Smooth muscle cell (in vitro differentiated cells): ENCODE measurements around the gene CFD. TPM values are rescaled to one million over a fixed set of nuclear protein-coding genes. Genes with fewer than 3 reads are reported as not detected.

Experiments
- DNase-seq: peaks from one replicate; lab custom pipeline; 2025; ENCODE audit not compliant: unreplicated experiment; lab: John Stamatoyannopoulos, UW
- H2AFZ ChIP-seq: fragments of 200-600 bp; sonication (generic); 2 replicates; pipeline ENCODE4 v1.6.0; 2016; ENCODE audit warnings: antibody characterized with exemption, low read depth, mild to moderate bottlenecking
- H3F3A ChIP-seq: fragments of 200-600 bp; sonication (generic); 2 replicates; pipeline ENCODE4 v1.6.0; 2017; ENCODE audit warnings: antibody characterized with exemption, low read depth
- H3K27ac ChIP-seq: fragments of 200-600 bp; sonication (generic); 2 replicates; pipeline ENCODE4 v1.5.1; 2016; ENCODE audit warnings: low read depth, mild to moderate bottlenecking
- H3K27me3 ChIP-seq: fragments of 200-600 bp; sonication (generic); 2 replicates; pipeline ENCODE4 v1.6.1; 2016; ENCODE audit warnings: low read depth, mild to moderate bottlenecking
- H3K36me3 ChIP-seq: fragments of 200-600 bp; sonication (generic); 2 replicates; pipeline ENCODE4 v1.5.1; 2016; ENCODE audit warnings: low read depth
- H3K4me1 ChIP-seq: fragments of 200-600 bp; sonication (generic); 2 replicates; pipeline ENCODE4 v1.5.1; 2016; ENCODE audit warnings: low read depth
- H3K4me2 ChIP-seq: fragments of 200-600 bp; sonication (generic); 2 replicates; pipeline ENCODE4 v1.6.0; 2016; ENCODE audit warnings: mild to moderate bottlenecking
- H3K4me3 ChIP-seq: fragments of 200-600 bp; sonication (generic); 2 replicates; pipeline ENCODE4 v1.5.1; 2016; ENCODE audit warnings: mild to moderate bottlenecking
- H3K79me2 ChIP-seq: fragments of 200-600 bp; sonication (generic); 2 replicates; pipeline ENCODE4 v1.6.0; 2016; ENCODE audit warnings: low read depth, mild to moderate bottlenecking
- H3K9ac ChIP-seq: fragments of 200-600 bp; sonication (generic); 2 replicates; pipeline ENCODE4 v1.6.0; 2016; ENCODE audit warnings: low read depth
- H3K9me3 ChIP-seq: fragments of 200-600 bp; sonication (generic); replicated peaks from 2 replicates; pipeline ENCODE4 v1.5.1; 2016; ENCODE audit warnings: low read depth
- H4K20me1 ChIP-seq: fragments of 200-600 bp; sonication (generic); 2 replicates; pipeline ENCODE4 v1.6.0; 2016; ENCODE audit warnings: low read depth
- CTCF ChIP-seq: fragments of 200-600 bp; sonication (generic); IDR thresholded peaks from 2 replicates; pipeline ENCODE4 v1.5.1; 2017; ENCODE audit warnings: borderline replicate concordance, mild to moderate bottlenecking, antibody characterized with exemption; ENCODE audit not compliant: insufficient read depth, poor library complexity, severe bottlenecking
- WGBS: methylation state at CpG from one replicate; pipeline ENCODE4 v1.1.7; 2016; ENCODE audit warnings: low lambda C conversion rate; 5-methylcytosine and 5-hydroxymethylcytosine counted together
- microRNA counts: library from miRNA; unstranded; fragments of <30 nt; microRNA quantifications from one replicate; lab custom pipeline; 2016
- microRNA-seq: library from miRNA; unstranded; fragments of <30 nt; microRNA quantifications from one replicate; pipeline ENCODE4, GENCODE V29; 2016; ENCODE audit warnings: borderline number of aligned reads
- polyA plus RNA-seq: library from polyadenylated mRNA; unstranded; fragments of >200 nt; fragmentation: Nextera tagmentation; extraction: Ambion mirVana; gene quantifications from 2 replicates; pipeline ENCODE4 v1.2.1, GENCODE V29; 2016
- small RNA-seq: library from RNA; depleted of rRNA; stranded (forward); fragments of <200 nt; gene quantifications from one replicate; pipeline ENCODE3, GENCODE V24; 2014
- total RNA-seq: library from RNA; depleted of rRNA; stranded (reverse); fragments of >200 nt; gene quantifications from 2 replicates; pipeline ENCODE4 v1.2.3, GENCODE V29; 2014

The CFD gene
- total and polyA plus RNA-seq, 2 experiments from 2014 or later = 0.34 TPM; not detected in 1

- peaks cover 43% of the 10 kb centered on the region for H4K20me1 ChIP-seq
- H3K36me3 ChIP-seq = no peaks in the 10 kb centered on the region
- peaks cover 9% of the 10 kb centered on the region for H3K27me3 ChIP-seq
- no peak for DNase-seq
- no peaks in the 10 kb centered on the region for H3K9me3 ChIP-seq
- H3K4me2 ChIP-seq = peak overlapping the region; percentile 94
- H3K27ac ChIP-seq = no peak overlapping the region
- H3K9ac ChIP-seq = peak overlapping the region; percentile 83
- H2AFZ ChIP-seq = no peak overlapping the region
- peaks cover 52% of the 10 kb centered on the region for H3K79me2 ChIP-seq
- H3K4me1 ChIP-seq = no peaks in the 10 kb centered on the region
- TF ChIP-seq CTCF = no peak
- WGBS = 12% methylated on average over 8 of the region's 69 CpGs
- H3F3A ChIP-seq = peaks cover 8% of the 10 kb centered on the region
- peak overlapping the region; percentile 78 for H3K4me3 ChIP-seq
These were observed 53.0 kb downstream of the CFD start for GRCh38 chr19:912181-913079.

MicroRNAs encoded within 50 kb of the gene (microRNA counts, 767-probe panel; counts per million panel counts)
- microRNA hsa-miR-3187-3p (lab: Ali Mortazavi, UCI) = 183 counts per million

Small RNA genes lying within 50 kb of the gene (microRNA-seq; reads per million reads assigned to microRNA genes)
- gene MIR3187 = 34.5 reads per million, percentile 41 among the genes with 10 or more reads in this experiment

Small RNA genes lying within 50 kb of the gene (small RNA-seq; reads per million reads assigned to genes)
- gene MIR3187 = not detected
- 0.32 reads per million, percentile 7 among the genes with 10 or more reads in this experiment for gene RNU6-9

Other genes with a start within 250 kb of the CFD start
- gene POLRMT, start 226.1 kb upstream of the CFD start, total RNA-seq = 15.2 and 23.8 TPM in 2 replicates
- gene POLRMT, start 226.1 kb upstream of the CFD start, polyA plus RNA-seq = 65.3 and 74.2 TPM in 2 replicates
- gene FGF22, start 219.8 kb upstream of the CFD start, total RNA-seq = not detected in 2 replicates
- gene FGF22, start 219.8 kb upstream of the CFD start, polyA plus RNA-seq = 0.18 TPM in 2 replicates
- 19.8 and 24.6 TPM in 2 replicates for gene RNF126, start 196.4 kb upstream of the CFD start, total RNA-seq
- 55.7 and 60.4 TPM in 2 replicates for gene RNF126, start 196.4 kb upstream of the CFD start, polyA plus RNA-seq
- 117 and 132 TPM in 2 replicates for gene FSTL3, start 183.3 kb upstream of the CFD start, total RNA-seq
- 153 and 172 TPM in 2 replicates for gene FSTL3, start 183.3 kb upstream of the CFD start, polyA plus RNA-seq
- gene PRSS57, start 164.2 kb upstream of the CFD start, total RNA-seq = not detected in 2 replicates
- not detected in 2 replicates for gene PRSS57, start 164.2 kb upstream of the CFD start, polyA plus RNA-seq
- 11.1 and 17.1 TPM in 2 replicates for gene PALM, start 150.7 kb upstream of the CFD start, total RNA-seq
- gene PALM, start 150.7 kb upstream of the CFD start, polyA plus RNA-seq = 16.6 and 21.3 TPM in 2 replicates
- 1.7 and 10.2 TPM in 2 replicates for gene MISP, start 108.6 kb upstream of the CFD start, total RNA-seq
- 1.2 and 8.0 TPM in 2 replicates for gene MISP, start 108.6 kb upstream of the CFD start, polyA plus RNA-seq
- 123 and 167 TPM in 2 replicates for gene PTBP1, start 62.2 kb upstream of the CFD start, total RNA-seq
- gene PTBP1, start 62.2 kb upstream of the CFD start, polyA plus RNA-seq = 226 and 238 TPM in 2 replicates
- gene PLPPR3, start 37.7 kb upstream of the CFD start, total RNA-seq = 6.5 and 10.7 TPM in 2 replicates
- gene PLPPR3, start 37.7 kb upstream of the CFD start, polyA plus RNA-seq = 13.7 and 14.7 TPM in 2 replicates
- gene AZU1, start 31.8 kb upstream of the CFD start, total RNA-seq = 0.45 and 8.0 TPM in 2 replicates
- 0.32 and 2.2 TPM in 2 replicates for gene AZU1, start 31.8 kb upstream of the CFD start, polyA plus RNA-seq
- not detected in 2 replicates for gene PRTN3, start 18.7 kb upstream of the CFD start, total RNA-seq
- not detected in 2 replicates for gene PRTN3, start 18.7 kb upstream of the CFD start, polyA plus RNA-seq
- not detected in 2 replicates for gene ELANE, start 7.4 kb upstream of the CFD start, total RNA-seq
- not detected in 2 replicates for gene ELANE, start 7.4 kb upstream of the CFD start, polyA plus RNA-seq
- 19.0 and 25.2 TPM in 2 replicates for gene MED16, start 33.5 kb downstream of the CFD start, total RNA-seq
- 86.8 and 87.1 TPM in 2 replicates for gene MED16, start 33.5 kb downstream of the CFD start, polyA plus RNA-seq
- not detected in 2 replicates for gene RNU6-9, start 33.8 kb downstream of the CFD start, total RNA-seq
- gene RNU6-9, start 33.8 kb downstream of the CFD start, polyA plus RNA-seq = not detected in 2 replicates
- gene R3HDM4, start 53.6 kb downstream of the CFD start, total RNA-seq = 25.9 and 42.3 TPM in 2 replicates
- gene R3HDM4, start 53.6 kb downstream of the CFD start, polyA plus RNA-seq = 69.4 and 70.5 TPM in 2 replicates
- gene KISS1R, start 57.7 kb downstream of the CFD start, total RNA-seq = 0.27 TPM in 1 of 2 replicates, not detected in the other
- gene KISS1R, start 57.7 kb downstream of the CFD start, polyA plus RNA-seq = 0.61 and 1.4 TPM in 2 replicates
- 50.3 TPM in 2 replicates for gene ARID3A, start 66.4 kb downstream of the CFD start, total RNA-seq
- gene ARID3A, start 66.4 kb downstream of the CFD start, polyA plus RNA-seq = 45.7 and 75.2 TPM in 2 replicates
- gene WDR18, start 124.7 kb downstream of the CFD start, total RNA-seq = 33.8 and 69.4 TPM in 2 replicates
- gene WDR18, start 124.7 kb downstream of the CFD start, polyA plus RNA-seq = 153 and 160 TPM in 2 replicates
- 1.2 and 12.6 TPM in 2 replicates for gene GRIN3B, start 140.8 kb downstream of the CFD start, total RNA-seq
- 1.2 and 3.6 TPM in 2 replicates for gene GRIN3B, start 140.8 kb downstream of the CFD start, polyA plus RNA-seq
- gene TMEM259, start 161.5 kb downstream of the CFD start, total RNA-seq = 112 and 133 TPM in 2 replicates
- gene TMEM259, start 161.5 kb downstream of the CFD start, polyA plus RNA-seq = 232 and 301 TPM in 2 replicates
- not detected in 2 replicates for gene RNU6-2, start 161.9 kb downstream of the CFD start, total RNA-seq
- not detected in 2 replicates for gene RNU6-2, start 161.9 kb downstream of the CFD start, polyA plus RNA-seq
- 150 and 155 TPM in 2 replicates for gene CNN2, start 166.9 kb downstream of the CFD start, total RNA-seq
- 392 and 404 TPM in 2 replicates for gene CNN2, start 166.9 kb downstream of the CFD start, polyA plus RNA-seq
- gene ABCA7, start 180.4 kb downstream of the CFD start, total RNA-seq = 4.1 and 5.0 TPM in 2 replicates
- 11.8 and 26.5 TPM in 2 replicates for gene ABCA7, start 180.4 kb downstream of the CFD start, polyA plus RNA-seq
- 4.4 and 8.7 TPM in 2 replicates for gene ARHGAP45, start 207.5 kb downstream of the CFD start, total RNA-seq
- 8.0 and 13.9 TPM in 2 replicates for gene ARHGAP45, start 207.5 kb downstream of the CFD start, polyA plus RNA-seq
- gene POLR2E, start 235.7 kb downstream of the CFD start, total RNA-seq = 99.1 and 114 TPM in 2 replicates
- gene POLR2E, start 235.7 kb downstream of the CFD start, polyA plus RNA-seq = 235 and 260 TPM in 2 replicates
- 319 and 325 TPM in 2 replicates for gene GPX4, start 244.3 kb downstream of the CFD start, total RNA-seq
- gene GPX4, start 244.3 kb downstream of the CFD start, polyA plus RNA-seq = 441 and 450 TPM in 2 replicates